Fibroblast of skin of scalp (primary cell): ENCODE measurements around the gene SCD5.
A peak's percentile ranks its signal among the peaks of the same experiment; 100 is the strongest.

Experiments used
- DNase-seq: peaks from one replicate; pipeline ENCODE4 v3.0.0-alpha.2; 2013

Gene SCD5

GRCh38 chr4:82761229-82761628 is 37.4 kb downstream of the SCD5 start:
- DNase-seq = peak; percentile 41

- no peak for DNase-seq
Measured at GRCh38 chr4:82758701-82759685, 39.6 kb downstream of the SCD5 start.

- no peak for DNase-seq
Measured at GRCh38 chr4:82756061-82756460, 42.5 kb downstream of the SCD5 start.

GRCh38 chr4:82755650-82756049 is 42.9 kb downstream of the SCD5 start:
- DNase-seq = no peak

GRCh38 chr4:82754513-82755165 is 44.0 kb downstream of the SCD5 start:
- DNase-seq = no peak

GRCh38 chr4:82753725-82754410 is 44.7 kb downstream of the SCD5 start:
- DNase-seq = peak; percentile 54

- no peak for DNase-seq
Measured at GRCh38 chr4:82753238-82753637, 45.4 kb downstream of the SCD5 start.

- no peak for DNase-seq
Measured at GRCh38 chr4:82748810-82749470, 49.7 kb downstream of the SCD5 start.

- peak; percentile 67 for DNase-seq
Measured at GRCh38 chr4:82747686-82748575, 50.7 kb downstream of the SCD5 start.

- no peak for DNase-seq
Measured at GRCh38 chr4:82746705-82747574, 51.7 kb downstream of the SCD5 start.

- peak; percentile 98 for DNase-seq
Measured at GRCh38 chr4:82745173-82745842, 53.3 kb downstream of the SCD5 start.

- peak; percentile 28 for DNase-seq
Measured at GRCh38 chr4:82744284-82744968, 54.2 kb downstream of the SCD5 start.

- no peak for DNase-seq
Measured at GRCh38 chr4:82741188-82741587, 57.4 kb downstream of the SCD5 start.

- peak; percentile 63 for DNase-seq
Measured at GRCh38 chr4:82739287-82740190, 59.1 kb downstream of the SCD5 start.

GRCh38 chr4:82737354-82737753 is 61.2 kb downstream of the SCD5 start:
- no peak for DNase-seq

- peak; percentile 45 for DNase-seq
Measured at GRCh38 chr4:82733636-82734035, 65.0 kb downstream of the SCD5 start.

GRCh38 chr4:82728301-82728700 is 70.3 kb downstream of the SCD5 start:
- no peak for DNase-seq

- DNase-seq = no peak
Measured at GRCh38 chr4:82726596-82726995, 72.0 kb downstream of the SCD5 start.
